ENCODE data around the gene PRKAR1A. TPM values are rescaled to one million over a fixed set of nuclear protein-coding genes. Genes with fewer than 3 reads are reported as not detected.

The PRKAR1A gene
- total and polyA plus RNA-seq, 2 donors: 183 to 326 TPM

DNA sequence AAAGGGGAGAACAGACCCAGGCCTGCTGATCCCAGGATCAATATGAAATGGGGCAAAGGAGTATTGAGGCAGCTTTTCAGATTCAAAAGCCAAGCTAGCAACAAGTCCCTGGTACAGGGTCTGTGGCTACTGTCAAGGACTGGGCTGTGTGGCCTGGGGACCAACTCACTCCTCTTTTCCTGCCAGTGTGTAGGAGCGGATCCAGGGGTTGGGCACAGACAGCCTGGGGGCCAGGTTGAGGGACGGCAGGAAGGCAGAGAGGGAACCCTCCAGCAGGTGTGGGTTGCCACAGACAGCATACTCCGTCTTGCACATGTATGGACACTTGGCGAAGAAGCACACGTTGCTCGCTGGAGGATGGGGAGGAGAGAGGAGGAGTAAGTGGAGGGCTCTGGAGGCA, 29.6 kb downstream of the PRKAR1A start:
- Histone ChIP-seq H3K27ac (ENCODE audit: low read depth) (no peak overlapping the region), H3K36me3 (ENCODE audit: insufficient read depth) (no peaks in the 10 kb centered on the region), H3K4me3 (ENCODE audit: low read depth, low read length) (no peak overlapping the region), H3K4me1 (ENCODE audit: insufficient read depth) (no peaks in the 10 kb centered on the region)
- WGBS: 89% methylated on average over 6 of the region's 6 CpGs
- no peak for DNase-seq (ENCODE audit: extremely low spot score)

- WGBS: 96% methylated on average over 13 of the region's 13 CpGs
- H3K27ac ChIP-seq (ENCODE audit: low read depth): no peak overlapping the region
- no peaks in the 10 kb centered on the region for H3K4me1 ChIP-seq (ENCODE audit: insufficient read depth)
- H3K36me3 ChIP-seq (ENCODE audit: insufficient read depth): no peaks in the 10 kb centered on the region
- DNase-seq (ENCODE audit: extremely low spot score): no peak
- H3K4me3 ChIP-seq (ENCODE audit: low read depth, low read length): no peak overlapping the region
Measured at GRCh38 chr17:68542698-68543463, 30.7 kb downstream of the PRKAR1A start.

GRCh38 chr17:68544111-68544915, 32.1 kb downstream of the PRKAR1A start:
- WGBS: 43% methylated on average over 12 of the region's 12 CpGs
- no peaks in the 10 kb centered on the region for H3K4me1 ChIP-seq (ENCODE audit: insufficient read depth)
- H3K36me3 ChIP-seq (ENCODE audit: insufficient read depth): no peaks in the 10 kb centered on the region
- H3K4me3 ChIP-seq (ENCODE audit: low read depth, low read length): no peak overlapping the region
- no peak for DNase-seq (ENCODE audit: extremely low spot score)
- no peak overlapping the region for H3K27ac ChIP-seq (ENCODE audit: low read depth)

- 94% methylated on average over 4 of the region's 4 CpGs for whole genome bisulfite sequencing
- no peak for DNase-seq (ENCODE audit: extremely low spot score)
- Histone ChIP-seq H3K27ac (ENCODE audit: low read depth) (no peak overlapping the region), H3K36me3 (ENCODE audit: insufficient read depth) (no peaks in the 10 kb centered on the region), H3K4me1 (ENCODE audit: insufficient read depth) (no peaks in the 10 kb centered on the region), H3K4me3 (ENCODE audit: low read depth, low read length) (no peak overlapping the region)
Measured at GRCh38 chr17:68556551-68556950, 44.3 kb downstream of the PRKAR1A start.

DNA sequence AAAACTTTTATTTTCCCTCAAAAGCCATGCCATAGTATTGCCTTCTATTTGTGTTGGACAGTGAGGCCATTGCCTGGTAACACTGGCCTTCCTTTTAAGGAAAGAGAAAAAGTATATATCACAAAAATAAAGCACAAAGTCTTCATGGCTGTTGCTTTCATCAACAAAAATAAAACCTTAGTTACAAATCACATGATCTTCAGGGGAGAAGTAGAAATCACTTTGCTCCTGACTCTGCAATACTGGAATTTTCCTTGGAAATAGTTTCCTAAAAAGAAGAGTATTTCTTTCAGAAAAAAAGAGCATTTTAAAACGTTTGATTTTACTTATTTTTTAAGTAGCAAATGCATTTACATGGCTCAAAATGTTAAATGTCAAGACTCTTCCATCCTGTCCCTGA, 47.1 kb downstream of the PRKAR1A start:
- WGBS: 14% methylated on average over 1 of the region's 1 CpG
- no peak for DNase-seq (ENCODE audit: extremely low spot score)
- Histone ChIP-seq H3K36me3 (ENCODE audit: insufficient read depth) (no peaks in the 10 kb centered on the region), H3K4me1 (ENCODE audit: insufficient read depth) (no peaks in the 10 kb centered on the region), H3K27ac (ENCODE audit: low read depth) (no peak overlapping the region), H3K4me3 (ENCODE audit: low read depth, low read length) (no peak overlapping the region)

GRCh38 chr17:68560966-68561720, 48.9 kb downstream of the PRKAR1A start:
- Histone ChIP-seq H3K4me3 (ENCODE audit: low read depth, low read length) (no peak overlapping the region), H3K36me3 (ENCODE audit: insufficient read depth) (no peaks in the 10 kb centered on the region), H3K27ac (ENCODE audit: low read depth) (no peak overlapping the region), H3K4me1 (ENCODE audit: insufficient read depth) (no peaks in the 10 kb centered on the region)
- DNase-seq (ENCODE audit: extremely low spot score): no peak
- 56% methylated on average over 3 of the region's 3 CpGs for WGBS

DNA sequence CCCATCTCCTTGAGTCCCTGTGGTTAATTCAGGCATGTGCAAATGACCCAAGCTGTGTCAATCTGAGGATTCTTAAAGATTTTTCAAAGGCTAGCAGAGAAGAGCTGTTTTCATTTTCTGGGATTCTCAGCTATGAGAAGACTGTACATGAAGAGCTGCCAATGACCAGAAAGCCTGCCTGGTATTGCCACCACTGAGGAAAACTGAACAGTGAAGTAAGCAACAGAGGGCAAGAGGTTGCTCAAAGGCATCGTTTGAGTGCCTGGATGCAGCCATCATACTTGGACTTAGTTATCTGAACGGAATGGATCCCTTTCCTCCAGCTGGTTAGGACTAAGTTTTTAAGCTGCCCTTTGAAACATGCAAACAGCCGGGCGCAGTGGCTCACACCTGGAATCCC, 50.5 kb downstream of the PRKAR1A start:
- Histone ChIP-seq H3K4me1 (ENCODE audit: insufficient read depth) (no peaks in the 10 kb centered on the region), H3K27ac (ENCODE audit: low read depth) (no peak overlapping the region), H3K4me3 (ENCODE audit: low read depth, low read length) (no peak overlapping the region), H3K36me3 (ENCODE audit: insufficient read depth) (no peaks in the 10 kb centered on the region)
- 84% methylated on average over 4 of the region's 4 CpGs for WGBS
- no peak for DNase-seq (ENCODE audit: extremely low spot score)

DNA sequence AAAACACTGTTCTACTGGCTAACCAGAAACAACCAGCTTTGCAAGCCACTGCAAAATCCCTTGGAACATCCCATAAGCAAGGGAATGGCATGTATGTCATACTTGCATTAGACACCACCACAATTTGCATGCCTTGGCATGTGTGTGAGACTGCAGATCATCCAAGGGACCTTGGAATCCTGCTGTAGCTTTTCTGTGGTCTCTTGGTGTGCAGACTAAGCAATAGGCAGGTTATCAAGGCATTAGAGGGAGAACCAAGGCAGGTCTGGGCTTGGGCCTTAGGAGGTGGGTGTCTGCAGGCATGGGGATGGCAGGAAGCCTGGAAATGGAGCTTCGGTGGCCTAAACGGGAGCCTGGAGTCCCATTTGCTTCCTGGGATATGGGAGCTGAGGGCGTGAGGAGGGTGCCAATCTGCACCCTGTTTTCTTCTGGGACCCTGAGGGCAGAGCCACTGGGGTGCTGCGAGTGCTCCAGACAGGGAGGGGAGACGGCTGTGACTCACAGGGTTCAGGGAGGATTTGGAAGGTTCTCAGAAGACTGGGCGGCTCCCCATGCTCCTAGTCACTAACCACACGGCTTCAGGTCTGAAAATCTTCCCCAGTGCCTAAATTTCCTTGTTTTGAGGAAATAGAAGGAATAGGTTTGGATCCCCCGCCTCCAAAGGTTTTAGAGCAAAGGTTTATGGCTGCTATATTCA, 52.3 kb downstream of the PRKAR1A start:
- 86% methylated on average over 8 of the region's 8 CpGs for WGBS
- Histone ChIP-seq H3K4me3 (ENCODE audit: low read depth, low read length) (no peak overlapping the region), H3K27ac (ENCODE audit: low read depth) (no peak overlapping the region), H3K4me1 (ENCODE audit: insufficient read depth) (no peaks in the 10 kb centered on the region), H3K36me3 (ENCODE audit: insufficient read depth) (no peaks in the 10 kb centered on the region)
- no peak for DNase-seq (ENCODE audit: extremely low spot score)

DNA sequence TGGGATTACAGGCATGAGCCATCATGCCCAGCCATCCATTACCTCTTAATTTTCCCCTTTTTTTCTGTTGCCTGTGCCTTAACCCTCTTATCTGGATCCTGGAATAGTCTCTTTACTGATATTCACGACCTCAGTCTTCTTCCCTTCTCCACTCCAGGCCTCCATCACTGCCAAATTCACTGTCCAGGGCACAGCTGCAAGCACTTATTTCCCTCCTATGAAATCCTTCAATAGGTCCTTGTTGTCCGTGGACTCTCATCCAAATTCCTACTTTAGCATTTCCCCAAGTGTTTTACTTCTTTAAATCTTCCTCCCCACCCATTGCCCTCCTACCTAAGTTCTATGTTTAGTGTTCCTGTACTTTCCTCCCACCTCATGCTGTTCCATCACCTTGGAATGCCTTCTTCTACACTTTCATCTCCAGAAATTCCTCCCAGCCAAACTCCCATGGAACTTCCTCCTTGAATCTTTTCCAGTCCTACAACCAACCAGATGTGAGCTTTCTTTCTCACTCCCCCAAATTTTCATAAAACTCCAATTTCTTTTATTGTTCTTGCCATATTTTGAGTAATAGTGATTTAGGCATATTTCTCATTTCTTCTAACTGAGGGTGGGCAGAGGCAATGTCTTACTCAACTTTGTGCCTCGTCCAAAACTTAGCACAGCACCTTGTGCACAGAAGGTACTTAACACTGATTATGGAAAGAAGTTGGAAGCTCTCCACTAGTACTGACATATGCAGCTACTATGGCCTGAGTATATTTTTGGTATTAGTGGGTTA, 53.6 kb downstream of the PRKAR1A start:
- no peak for DNase-seq (ENCODE audit: extremely low spot score)
- no peaks in the 10 kb centered on the region for H3K36me3 ChIP-seq (ENCODE audit: insufficient read depth)
- no peak overlapping the region for H3K4me3 ChIP-seq (ENCODE audit: low read depth, low read length)
- WGBS: 77% methylated on average over 3 of the region's 3 CpGs
- H3K27ac ChIP-seq (ENCODE audit: low read depth): no peak overlapping the region
- H3K4me1 ChIP-seq (ENCODE audit: insufficient read depth): no peaks in the 10 kb centered on the region

GRCh38 chr17:68566442-68566738, 54.2 kb downstream of the PRKAR1A start:
- no peak overlapping the region for H3K27ac ChIP-seq (ENCODE audit: low read depth)

GRCh38 chr17:68567035-68567434, 54.8 kb downstream of the PRKAR1A start:
- WGBS: 51% methylated on average over 3 of the region's 3 CpGs
- Histone ChIP-seq H3K36me3 (ENCODE audit: insufficient read depth) (no peaks in the 10 kb centered on the region), H3K4me1 (ENCODE audit: insufficient read depth) (no peaks in the 10 kb centered on the region), H3K27ac (ENCODE audit: low read depth) (no peak overlapping the region), H3K4me3 (ENCODE audit: low read depth, low read length) (no peak overlapping the region)
- no peak for DNase-seq (ENCODE audit: extremely low spot score)

More at GRCh38 chr17:68566442-68566738, 54.2 kb downstream of the PRKAR1A start:
- Histone ChIP-seq H3K4me3 (ENCODE audit: low read depth, low read length) (no peak overlapping the region), H3K4me1 (ENCODE audit: insufficient read depth) (no peaks in the 10 kb centered on the region), H3K36me3 (ENCODE audit: insufficient read depth) (no peaks in the 10 kb centered on the region)
- DNase-seq (ENCODE audit: extremely low spot score): no peak
- 69% methylated on average over 2 of the region's 2 CpGs for WGBS

DNA sequence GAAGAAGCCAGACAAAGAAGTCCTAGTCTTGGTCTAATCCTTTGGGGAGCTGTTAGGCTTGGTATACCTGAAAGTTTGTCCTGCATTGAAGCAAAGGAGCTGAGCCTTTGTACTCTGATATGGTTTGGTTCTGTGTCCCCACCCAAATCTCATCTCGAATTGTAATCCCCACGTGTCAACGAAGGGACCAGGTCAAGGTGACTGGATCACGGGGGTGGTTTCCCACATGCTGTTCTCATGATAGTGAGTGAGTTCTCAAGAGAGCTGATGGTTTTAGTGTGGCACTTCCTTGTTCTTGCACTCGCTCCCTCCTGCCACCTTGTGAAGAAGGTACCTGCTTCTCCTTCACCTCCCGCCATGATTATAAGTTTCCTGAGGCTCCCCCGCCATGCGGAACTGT, 55.4 kb downstream of the PRKAR1A start:
- no peak for DNase-seq (ENCODE audit: extremely low spot score)
- H3K4me3 ChIP-seq (ENCODE audit: low read depth, low read length): no peak overlapping the region
- WGBS: 97% methylated on average over 8 of the region's 8 CpGs
- H3K27ac ChIP-seq (ENCODE audit: low read depth): no peak overlapping the region
- H3K36me3 ChIP-seq (ENCODE audit: insufficient read depth): no peaks in the 10 kb centered on the region
- H3K4me1 ChIP-seq (ENCODE audit: insufficient read depth): no peaks in the 10 kb centered on the region

DNA sequence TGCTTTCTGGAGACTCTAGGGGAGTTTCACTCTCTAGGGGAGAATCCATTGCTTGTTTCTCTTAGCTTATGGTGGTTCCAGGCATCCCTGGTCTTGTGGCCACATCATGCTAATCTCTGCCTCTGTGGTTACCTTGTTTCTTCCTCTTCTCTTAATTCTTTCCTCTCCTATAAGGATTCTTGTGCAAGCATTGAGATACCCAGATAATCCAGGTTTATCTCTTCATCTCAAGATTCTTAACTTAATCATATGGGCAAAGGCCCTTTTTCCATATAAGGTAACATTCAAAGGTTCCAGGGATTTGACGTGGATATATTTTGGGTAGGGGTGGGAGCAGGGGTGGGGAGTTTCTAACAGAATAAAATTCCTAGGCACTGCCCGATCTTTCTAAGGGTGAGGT, 56.4 kb downstream of the PRKAR1A start:
- Histone ChIP-seq H3K4me3 (ENCODE audit: low read depth, low read length) (no peak overlapping the region), H3K36me3 (ENCODE audit: insufficient read depth) (no peaks in the 10 kb centered on the region), H3K4me1 (ENCODE audit: insufficient read depth) (no peaks in the 10 kb centered on the region), H3K27ac (ENCODE audit: low read depth) (no peak overlapping the region)
- WGBS: 67% methylated on average over 2 of the region's 2 CpGs
- no peak for DNase-seq (ENCODE audit: extremely low spot score)
